Memory B cell (primary cell): Measurements from ENCODE around the gene NCDN.
A peak's percentile ranks its signal among the peaks of the same experiment; 100 is the strongest.

Experiments used
- ATAC-seq: fragments of 150-1000 bp; cut with Tn5 transposase; 2 replicates; pipeline ENCODE4 v1.10.0; 2021; ENCODE audit warnings: low read depth, mild to moderate bottlenecking, moderate library complexity
- DNase-seq, 2 donors: peaks; one replicate each; pipeline ENCODE4 v3.0.0; 2022; ENCODE audit warnings: low spot score in 2 of 2
- H3K27ac Mint-ChIP-seq: one replicate; pipeline ENCODE4 v1.8.0; 2022; ENCODE audit warnings: mild to moderate bottlenecking, moderate library complexity, mixed read lengths
- H3K27me3 Mint-ChIP-seq: one replicate; pipeline ENCODE4 v1.8.0; 2022; ENCODE audit warnings: mixed read lengths
- H3K36me3 Mint-ChIP-seq: one replicate; pipeline ENCODE4 v1.8.0; 2022; ENCODE audit warnings: mild to moderate bottlenecking, mixed read lengths
- H3K4me1 Mint-ChIP-seq: one replicate; pipeline ENCODE4 v1.8.0; 2022; ENCODE audit warnings: mixed read lengths
- H3K4me3 Mint-ChIP-seq: one replicate; pipeline ENCODE4 v1.8.0; 2022; ENCODE audit warnings: mild to moderate bottlenecking, moderate library complexity, mixed read lengths
- H3K9me3 Mint-ChIP-seq: one replicate; pipeline ENCODE4 v1.8.0; 2022; ENCODE audit warnings: mixed read lengths

The NCDN gene

GRCh38 chr1:35537806-35538205, 19.8 kb upstream of the NCDN start:
- ATAC-seq: no peak
- Mint-ChIP-seq H3K27ac (peak overlapping the region; percentile 28), H3K4me3 (no peak overlapping the region), H3K4me1 (peaks cover 30% of the 10 kb centered on the region), H3K27me3 (no peaks in the 10 kb centered on the region), H3K36me3 (peaks cover 17% of the 10 kb centered on the region), H3K9me3 (no peaks in the 10 kb centered on the region)
- DNase-seq: no peak

GRCh38 chr1:35539073-35539823, 18.4 kb upstream of the NCDN start:
- Mint-ChIP-seq H3K9me3 (no peaks in the 10 kb centered on the region), H3K36me3 (peaks cover 15% of the 10 kb centered on the region), H3K27ac (peak overlapping the region; percentile 87), H3K4me3 (peak overlapping the region; percentile 48), H3K27me3 (no peaks in the 10 kb centered on the region), H3K4me1 (peaks cover 30% of the 10 kb centered on the region)
- DNase-seq (no peak), ATAC-seq (peak; percentile 56)

- ATAC-seq (peak; percentile 65), DNase-seq (no peak)
- peaks cover 14% of the 10 kb centered on the region for H3K36me3 Mint-ChIP-seq
- H3K4me3 Mint-ChIP-seq: peak overlapping the region; percentile 6
- peaks cover 32% of the 10 kb centered on the region for H3K4me1 Mint-ChIP-seq
- no peaks in the 10 kb centered on the region for H3K9me3 Mint-ChIP-seq
- H3K27me3 Mint-ChIP-seq: no peaks in the 10 kb centered on the region
- H3K27ac Mint-ChIP-seq: peak overlapping the region; percentile 87
Observed at GRCh38 chr1:35539824-35540261, 17.8 kb upstream of the NCDN start.

GRCh38 chr1:35544976-35545375, 12.6 kb upstream of the NCDN start:
- DNase-seq (no peak), ATAC-seq (no peak)
- Mint-ChIP-seq H3K27me3 (no peaks in the 10 kb centered on the region), H3K4me1 (peaks cover 31% of the 10 kb centered on the region), H3K9me3 (no peaks in the 10 kb centered on the region), H3K27ac (no peak overlapping the region), H3K36me3 (peaks cover 22% of the 10 kb centered on the region), H3K4me3 (no peak overlapping the region)

- peaks cover 19% of the 10 kb centered on the region for H3K36me3 Mint-ChIP-seq
- H3K4me3 Mint-ChIP-seq: no peak overlapping the region
- H3K4me1 Mint-ChIP-seq: peaks cover 28% of the 10 kb centered on the region
- no peaks in the 10 kb centered on the region for H3K9me3 Mint-ChIP-seq
- H3K27me3 Mint-ChIP-seq: no peaks in the 10 kb centered on the region
- DNase-seq (no peak), ATAC-seq (no peak)
- H3K27ac Mint-ChIP-seq: no peak overlapping the region
Observed at GRCh38 chr1:35546614-35547013, 11.0 kb upstream of the NCDN start.

- Mint-ChIP-seq H3K9me3 (no peaks in the 10 kb centered on the region), H3K4me3 (no peak overlapping the region), H3K36me3 (peaks cover 12% of the 10 kb centered on the region), H3K27me3 (no peaks in the 10 kb centered on the region), H3K27ac (no peak overlapping the region), H3K4me1 (peaks cover 31% of the 10 kb centered on the region)
- ATAC-seq (no peak), DNase-seq (no peak)
Observed at GRCh38 chr1:35553851-35554250, 3.7 kb upstream of the NCDN start.

DNA sequence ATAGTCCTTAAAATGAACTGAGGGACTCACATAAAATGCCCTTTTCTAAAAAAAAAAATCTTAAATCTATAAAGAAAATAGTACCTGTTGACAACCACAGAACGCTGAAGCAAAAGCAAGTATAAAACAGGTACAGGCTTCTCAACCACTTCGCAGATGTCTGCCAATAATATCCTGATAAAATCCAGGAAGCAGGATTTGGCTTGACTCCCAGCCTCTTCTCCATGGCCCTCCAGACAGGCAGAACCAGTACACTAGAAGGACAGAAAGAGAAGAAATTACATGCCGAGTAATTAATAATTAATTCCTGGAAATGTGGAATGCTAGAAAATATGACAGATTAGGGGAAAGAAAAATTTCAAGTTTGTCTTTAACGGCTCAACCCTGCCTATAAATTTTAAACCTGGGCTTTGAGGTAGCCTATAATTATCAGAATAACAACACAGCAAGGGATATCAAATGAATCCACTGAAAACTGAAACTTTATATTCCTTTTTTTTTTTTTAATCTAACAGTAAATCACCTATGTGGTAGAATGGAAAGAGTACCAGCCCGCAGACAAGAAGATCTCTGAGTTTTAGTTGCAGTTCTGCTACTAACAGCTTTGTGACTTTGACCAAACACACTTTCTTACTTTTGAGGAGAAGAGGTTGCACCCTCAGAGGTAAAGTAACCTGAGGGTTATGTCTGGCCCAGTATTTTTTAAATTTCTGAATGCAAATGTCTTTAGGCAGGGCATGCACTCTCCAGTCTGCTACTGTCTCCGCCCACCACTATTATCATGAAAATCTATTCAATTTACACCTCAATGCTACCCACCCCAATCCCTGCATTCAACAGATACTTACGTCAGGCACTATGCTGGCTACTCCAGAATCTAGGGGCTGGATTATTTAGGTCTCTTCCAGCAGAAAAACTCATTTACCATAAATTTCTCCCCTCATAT, 3.1 kb upstream of the NCDN start:
- no peak for ATAC-seq
- no peak for DNase-seq
- Mint-ChIP-seq H3K36me3 (peaks cover 12% of the 10 kb centered on the region), H3K9me3 (no peaks in the 10 kb centered on the region), H3K4me1 (peaks cover 34% of the 10 kb centered on the region), H3K27ac (no peak overlapping the region), H3K4me3 (no peak overlapping the region), H3K27me3 (no peaks in the 10 kb centered on the region)

DNA sequence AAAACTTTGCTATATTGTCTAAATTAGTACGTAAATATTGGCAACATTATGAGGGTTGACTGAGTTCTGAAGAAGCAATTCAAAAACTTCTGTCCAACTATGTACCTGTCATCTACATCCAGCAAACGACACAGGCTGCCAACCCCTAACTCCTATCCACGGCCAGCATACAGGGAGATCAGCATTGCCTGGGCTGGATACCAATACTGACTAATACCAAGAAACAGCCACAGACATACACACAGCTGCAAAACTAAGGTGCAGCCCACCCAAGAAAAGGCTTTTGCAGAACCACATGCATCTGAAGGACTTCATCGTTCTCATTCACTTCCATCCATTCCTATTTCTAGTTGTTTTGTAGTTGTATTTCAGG, 2.4 kb upstream of the NCDN start:
- Mint-ChIP-seq H3K27me3 (no peaks in the 10 kb centered on the region), H3K9me3 (no peaks in the 10 kb centered on the region), H3K4me3 (peak overlapping the region; percentile 39), H3K36me3 (peaks cover 12% of the 10 kb centered on the region), H3K4me1 (peaks cover 36% of the 10 kb centered on the region), H3K27ac (no peak overlapping the region)
- no peak for ATAC-seq
- no peak for DNase-seq

GRCh38 chr1:35555601-35556477, 1.8 kb upstream of the NCDN start:
- no peak for ATAC-seq
- Mint-ChIP-seq H3K4me1 (peaks cover 36% of the 10 kb centered on the region), H3K27ac (peak overlapping the region; percentile 96), H3K9me3 (no peaks in the 10 kb centered on the region), H3K27me3 (no peaks in the 10 kb centered on the region), H3K36me3 (peaks cover 12% of the 10 kb centered on the region), H3K4me3 (peak overlapping the region; percentile 97)
- no peak for DNase-seq

DNA sequence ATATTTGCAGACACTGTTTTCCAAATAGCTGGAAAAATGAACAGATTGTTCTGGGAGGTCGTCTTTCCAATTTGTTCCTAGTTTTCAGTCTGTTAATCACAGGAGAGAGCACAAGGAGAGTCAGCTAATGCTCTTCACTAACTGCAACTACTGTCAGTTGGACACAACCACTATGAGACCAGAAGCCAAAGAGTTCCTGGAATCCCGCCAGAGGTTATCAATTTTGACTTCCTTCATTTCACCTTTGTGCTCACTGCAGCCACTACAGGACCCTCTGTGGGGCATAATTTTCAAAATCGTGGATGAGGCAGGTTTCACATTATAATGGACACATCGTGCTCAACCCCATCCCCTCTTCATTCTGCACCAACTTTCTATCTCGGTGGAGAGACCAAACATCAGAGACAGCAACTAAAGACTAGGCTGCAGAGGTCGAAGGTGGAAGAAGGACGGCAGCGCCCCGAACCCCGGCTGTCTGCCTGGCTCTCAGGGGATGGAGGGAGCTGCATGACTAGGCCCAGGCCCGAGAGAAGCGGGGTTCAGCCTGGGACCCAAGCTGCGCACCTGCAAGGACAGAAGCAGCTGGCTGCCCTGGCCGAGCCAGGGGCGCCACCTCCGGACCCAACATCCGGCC, 998 bp upstream of the NCDN start:
- H3K36me3 Mint-ChIP-seq: peaks cover 12% of the 10 kb centered on the region
- ATAC-seq (no peak), DNase-seq (no peak)
- H3K4me3 Mint-ChIP-seq: peak overlapping the region; percentile 97
- H3K4me1 Mint-ChIP-seq: peaks cover 42% of the 10 kb centered on the region
- H3K27me3 Mint-ChIP-seq: no peaks in the 10 kb centered on the region
- H3K27ac Mint-ChIP-seq: peak overlapping the region; percentile 96
- no peaks in the 10 kb centered on the region for H3K9me3 Mint-ChIP-seq

- Mint-ChIP-seq H3K9me3 (no peaks in the 10 kb centered on the region), H3K36me3 (peaks cover 8% of the 10 kb centered on the region), H3K27me3 (no peaks in the 10 kb centered on the region), H3K4me1 (peaks cover 43% of the 10 kb centered on the region), H3K4me3 (peak within 1 kb of the TSS; percentile 97), H3K27ac (peak within 1 kb of the TSS; percentile 96)
- DNase-seq (no peak), ATAC-seq (peak; percentile 59)
Observed at GRCh38 chr1:35557118-35557610, 435 bp upstream of the NCDN start, which contains the start of gene KIAA0319L. Gene KIAA0319L (minus strand): TSS chr1:35557403. CDS start chr1:35554491, 2,912 bp downstream.

- Mint-ChIP-seq H3K36me3 (peaks cover 3% of the 10 kb centered on the region), H3K27me3 (no peaks in the 10 kb centered on the region), H3K4me3 (peak overlapping the region; percentile 97), H3K27ac (peak overlapping the region; percentile 96), H3K4me1 (peaks cover 40% of the 10 kb centered on the region), H3K9me3 (no peaks in the 10 kb centered on the region)
- peak in 1 of 2 donors; percentile 29 for DNase-seq
- ATAC-seq: no peak
Observed at GRCh38 chr1:35558374-35559316, 1.0 kb downstream of the NCDN start.
